OCI-LY3 (cell line): Measurements from ENCODE around the gene NDUFAF7.
"Not testable (repeated sequence)": the region's sequence is repeated elsewhere in the genome, so short reads cannot be mapped to it uniquely, and the experiment has no call there.

Experiments
- H2AFZ ChIP-seq: fragments of 200-600, 300-600 bp; shearing (Covaris generic); 2 replicates; pipeline ENCODE4 v1.6.0; 2014; ENCODE audit warnings: antibody characterized with exemption, low read depth, low read length
- H3K27ac ChIP-seq: fragments of 200-600, 300-600 bp; sonication (generic); 2 replicates; pipeline ENCODE4 v1.5.1; 2014; ENCODE audit warnings: mild to moderate bottlenecking, low read length, moderate library complexity, mixed read lengths
- H3K27me3 ChIP-seq: fragments of 200-600, 300-600 bp; sonication (generic); 2 replicates; pipeline ENCODE4 v1.6.1; 2014; ENCODE audit warnings: low read depth, low read length, mixed read lengths
- H3K36me3 ChIP-seq: fragments of 200-600, 300-600 bp; sonication (generic); replicated peaks from 2 replicates; pipeline ENCODE3; 2014; ENCODE audit warnings: low read depth, low read length, mixed read lengths
- H3K4me1 ChIP-seq: fragments of 300-600, 200-600 bp; sonication (generic); 2 replicates; pipeline ENCODE4 v1.6.1; 2014; ENCODE audit warnings: low read length, mixed read lengths
- H3K4me2 ChIP-seq: fragments of 200-600, 300-600 bp; sonication (generic); 2 replicates; pipeline ENCODE4 v1.6.1; 2014; ENCODE audit warnings: low read length, mixed read lengths
- H3K4me3 ChIP-seq: fragments of 300-600, 200-600 bp; sonication (generic); 2 replicates; pipeline ENCODE4 v1.5.1; 2014; ENCODE audit warnings: antibody characterized with exemption, mild to moderate bottlenecking, low read length, moderate library complexity
- H3K79me2 ChIP-seq: fragments of 300-600, 200-600 bp; shearing (Covaris generic); 2 replicates; pipeline ENCODE4 v1.6.1; 2014; ENCODE audit warnings: mild to moderate bottlenecking, low read length, mixed read lengths
- H3K9ac ChIP-seq: fragments of 300-600, 200-600 bp; shearing (Covaris generic); 2 replicates; pipeline ENCODE4 v1.6.0; 2014; ENCODE audit warnings: mild to moderate bottlenecking, low read length, moderate library complexity
- H3K9me3 ChIP-seq: fragments of 200-600, 300-600 bp; shearing (Covaris generic); 2 replicates; pipeline ENCODE4 v1.6.1; 2014; ENCODE audit warnings: low read length, mixed read lengths; ENCODE audit not compliant: insufficient read depth
- H4K20me1 ChIP-seq: fragments of 200-600, 300-600 bp; sonication (generic); 2 replicates; pipeline ENCODE4 v1.6.1; 2016; ENCODE audit warnings: low read length, mixed read lengths; ENCODE audit not compliant: insufficient read depth
- CTCF ChIP-seq: fragments of 200-600, 300-600 bp; sonication (generic); IDR thresholded peaks from 2 replicates; pipeline ENCODE4 v1.5.1; 2014; ENCODE audit warnings: antibody characterized with exemption, low read length, low read depth
- EZH2phosphoT487 ChIP-seq: fragments of 200-600 bp; shearing (Covaris generic); IDR thresholded peaks from 2 replicates; pipeline ENCODE4 v1.6.1; 2018; ENCODE audit warnings: antibody characterized with exemption, mixed run types, low read depth

NDUFAF7 gene

GRCh38 chr2:37201208-37201607 lies 30.2 kb upstream of the NDUFAF7 start:
- no peak overlapping the region for H2AFZ ChIP-seq
- no peak overlapping the region for H3K9ac ChIP-seq
- H3K79me2 ChIP-seq: peaks cover 56% of the 10 kb centered on the region
- TF ChIP-seq EZH2phosphoT487 (no peak), CTCF (no peak)
- no peak overlapping the region for H3K27ac ChIP-seq
- no peaks in the 10 kb centered on the region for H3K27me3 ChIP-seq
- H3K9me3 ChIP-seq: peaks cover 6% of the 10 kb centered on the region; the same call in 1 of the 2 replicates
- no peak overlapping the region for H3K4me3 ChIP-seq
- peaks cover 7% of the 10 kb centered on the region for H3K4me1 ChIP-seq
- H3K36me3 ChIP-seq: peaks cover 60% of the 10 kb centered on the region
- H4K20me1 ChIP-seq: 0 out of 2 replicates have a peak, but pooled peaks cover 4% of the 10 kb centered on the region
- H3K4me2 ChIP-seq: no peak overlapping the region

- TF ChIP-seq CTCF (no peak), EZH2phosphoT487 (no peak)
- H2AFZ ChIP-seq: no peak overlapping the region
- peaks cover 66% of the 10 kb centered on the region for H3K36me3 ChIP-seq
- peaks cover 6% of the 10 kb centered on the region; the same call in 1 of the 2 replicates for H3K9me3 ChIP-seq
- no peak overlapping the region for H3K4me3 ChIP-seq
- H3K9ac ChIP-seq: no peak overlapping the region
- H3K27me3 ChIP-seq: no peaks in the 10 kb centered on the region
- H3K79me2 ChIP-seq: peaks cover 57% of the 10 kb centered on the region
- H3K27ac ChIP-seq: no peak overlapping the region
- no peak overlapping the region for H3K4me2 ChIP-seq
- H3K4me1 ChIP-seq: peaks cover 7% of the 10 kb centered on the region
- H4K20me1 ChIP-seq: peaks cover 7% of the 10 kb centered on the region; the same call in 1 of the 2 replicates
These were observed 29.7 kb upstream of the NDUFAF7 start for GRCh38 chr2:37201766-37202165.

- Histone ChIP-seq H4K20me1 (peaks cover 14% of the 10 kb centered on the region), H3K4me2 (no peak overlapping the region), H3K9me3 (peaks cover 6% of the 10 kb centered on the region; the same call in 1 of the 2 replicates), H2AFZ (no peak overlapping the region), H3K9ac (no peak overlapping the region), H3K36me3 (peaks cover 81% of the 10 kb centered on the region), H3K4me1 (no peaks in the 10 kb centered on the region), H3K27me3 (no peaks in the 10 kb centered on the region), H3K27ac (no peak overlapping the region), H3K79me2 (peaks cover 59% of the 10 kb centered on the region), H3K4me3 (no peak overlapping the region)
- TF ChIP-seq EZH2phosphoT487 (no peak), CTCF (no peak)
These were observed 27.8 kb upstream of the NDUFAF7 start for GRCh38 chr2:37203708-37204107.

GRCh38 chr2:37205071-37205661 lies 26.3 kb upstream of the NDUFAF7 start:
- H3K36me3 ChIP-seq: peaks cover 84% of the 10 kb centered on the region
- H3K79me2 ChIP-seq: peaks cover 59% of the 10 kb centered on the region
- peaks cover 10% of the 10 kb centered on the region for H4K20me1 ChIP-seq
- H3K9me3 ChIP-seq, H3K4me2 ChIP-seq, H2AFZ ChIP-seq, H3K4me3 ChIP-seq, H3K9ac ChIP-seq, H3K27me3 ChIP-seq, H3K4me1 ChIP-seq, H3K27ac ChIP-seq: not testable (repeated sequence)
